ENCODE results near the gene LRCH4.
"Not testable (repeated sequence)": the region's sequence is repeated elsewhere in the genome, so short reads cannot be mapped to it uniquely, and the experiment has no call there.

The LRCH4 gene

GRCh38 chr7:100540073-100540723 is 45.7 kb downstream of the LRCH4 start:
- no peak for DNase-seq

- DNase-seq: peak; percentile 41
Observed at GRCh38 chr7:100539436-100540006, 46.4 kb downstream of the LRCH4 start.

- DNase-seq: peak; percentile 100
Observed at GRCh38 chr7:100538654-100539435, 47.1 kb downstream of the LRCH4 start, which contains the start of gene AGFG2. Gene AGFG2, plus strand, starts transcription at chr7:100539203. Its CDS starts 144 bp downstream, at chr7:100539347.

DNA sequence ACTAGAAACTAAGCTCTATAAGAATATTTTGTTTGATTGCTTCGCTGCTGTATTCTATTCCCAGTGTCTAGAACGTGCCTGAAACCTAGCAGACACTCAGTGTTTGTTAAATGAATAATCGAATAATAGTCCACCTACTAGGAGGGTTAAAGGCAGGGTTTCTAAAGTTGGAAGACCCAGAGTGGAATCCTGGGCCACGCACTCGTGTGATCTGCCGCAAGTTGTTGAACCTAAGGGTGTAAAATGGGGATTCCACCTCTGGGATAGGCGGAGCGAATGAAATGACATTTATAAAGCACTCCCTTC is 47.6 kb downstream of the LRCH4 start:
- no peak for DNase-seq

GRCh38 chr7:100536695-100537094 is 49.2 kb downstream of the LRCH4 start:
- DNase-seq: not testable (repeated sequence)

GRCh38 chr7:100535982-100536381 is 49.9 kb downstream of the LRCH4 start:
- not testable (repeated sequence) for DNase-seq

GRCh38 chr7:100532165-100533022 is 53.5 kb downstream of the LRCH4 start:
- no peak for DNase-seq

- DNase-seq: not testable (repeated sequence)
Observed at GRCh38 chr7:100528108-100528866, 57.6 kb downstream of the LRCH4 start.
